ENCODE measurements around the gene TSC22D2. TPM values are rescaled to one million over a fixed set of nuclear protein-coding genes. Genes with fewer than 3 reads are reported as not detected.

TSC22D2 gene
- total and polyA plus RNA-seq, 2 of the 8 experiments (the other 6 are each of a cell fraction or from before 2014, with no cell fraction given): 3.4 to 27.6 TPM

DNA sequence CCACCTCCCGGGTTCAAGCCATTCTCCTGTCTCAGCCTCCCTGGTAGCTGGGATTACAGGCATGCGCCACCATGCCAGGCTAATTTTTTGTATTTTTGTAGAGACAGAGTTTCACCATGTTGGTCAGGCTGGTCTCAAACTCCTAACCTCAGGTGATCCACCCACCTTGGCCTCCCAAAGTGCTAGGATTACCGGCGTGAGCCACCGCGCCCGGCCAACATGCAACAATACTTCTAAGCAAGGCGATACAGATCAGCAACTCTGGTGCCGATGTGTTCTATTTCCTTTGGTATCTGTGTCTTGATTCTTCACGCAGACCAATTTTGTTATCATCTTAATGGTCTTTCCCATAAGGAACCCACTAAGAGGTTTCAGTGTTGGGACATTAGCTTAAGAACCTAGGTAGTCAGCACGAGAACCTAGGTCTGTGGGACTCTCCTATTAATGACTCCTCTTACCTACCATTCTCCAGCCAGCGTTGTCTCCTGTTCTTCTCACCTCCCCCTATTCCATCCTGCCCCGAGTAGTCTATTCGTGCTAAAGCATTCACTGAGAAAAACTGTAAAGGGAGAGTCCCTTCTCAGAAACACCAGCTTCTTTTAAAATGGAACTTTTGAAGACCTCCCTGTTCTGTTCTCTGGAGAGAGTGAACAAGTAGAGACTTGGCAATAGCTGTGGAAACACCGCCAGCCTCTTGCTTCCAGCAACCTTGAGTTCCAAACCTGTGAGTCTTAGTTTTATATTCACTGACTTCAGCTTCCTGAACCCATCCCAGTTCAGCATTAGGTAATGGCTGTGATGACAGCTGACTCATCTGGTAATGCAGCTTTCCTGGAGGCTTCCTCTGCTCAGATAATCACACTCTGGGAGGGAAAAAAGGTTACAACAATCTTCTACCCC is 61.2 kb downstream of the TSC22D2 start (continued):
- TF ChIP-seq USF2 (IDR thresholded peaks at IDR 0.05; ENCODE audit: low read length) (no peak), CBX8 (IDR thresholded peaks at IDR 0.05; ENCODE audit: borderline replicate concordance, low read depth, low read length) (no peak)

Measured in H1 (cell line).